ENCODE results near the gene LRMDA. TPM values are rescaled to one million over a fixed set of nuclear protein-coding genes. Genes with fewer than 3 reads are reported as not detected.

Gene LRMDA
- total RNA-seq, 1 experiment from 2014 or later: 4.8 TPM

DNA sequence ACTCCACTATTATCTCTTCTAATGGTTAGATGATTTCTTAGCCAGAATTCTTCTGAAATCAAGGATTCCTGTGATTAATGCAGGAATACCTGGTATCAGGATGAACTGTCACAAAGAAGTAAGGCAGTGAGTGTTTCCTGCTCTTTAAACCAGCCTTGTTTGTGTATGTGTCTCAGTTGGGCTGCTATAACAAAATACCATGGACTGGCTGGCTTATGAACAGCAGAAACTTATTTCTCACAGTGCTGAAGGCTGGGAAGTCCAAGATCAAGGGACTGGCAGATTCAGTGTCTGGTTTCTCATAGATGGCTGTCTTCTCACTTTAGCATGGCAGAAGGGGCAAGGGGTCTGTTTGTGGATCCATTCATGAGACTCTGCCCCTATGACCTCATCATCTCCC is 42.7 kb downstream of the LRMDA start:
- ChIA-PET CTCF (no interaction called here), RAD21 (ENCODE audit: low non-redundant PET in 1 of 2, low total read pairs in 2 of 2, uncharacterized antibody in 2 of 2, unreplicated experiment in 2 of 2) (no interaction called here), POLR2A (no interaction called here)
- Histone ChIP-seq H3K4me3 (replicated peaks in 1 of 2; ENCODE audit: low read depth in 1 of 2, low read length in 2 of 2) (no peak overlapping the region), H3K4me1 (ENCODE audit: control insufficient read depth in 1 of 2, insufficient read depth in 2 of 2, low read length in 2 of 2) (peaks cover 0 to 4% of the 10 kb centered on the region in 2 experiments; a peak in 1 of 4 replicates), H3K9ac (ENCODE audit: low read length) (no peak overlapping the region), H3K27ac (ENCODE audit: low read depth, low read length) (no peak overlapping the region), H3K9me2 (ENCODE audit: insufficient read depth) (no peaks in the 10 kb centered on the region), H4K20me1 (ENCODE audit: insufficient read depth) (no peaks in the 10 kb centered on the region), H3K4me2 (ENCODE audit: low read length) (no peak overlapping the region), H3K79me2 (ENCODE audit: insufficient read depth, low read length) (no peaks in the 10 kb centered on the region), H3K9me3 (ENCODE audit: control insufficient read depth in 1 of 2, insufficient read depth in 1 of 2, low read depth in 1 of 2, low read length in 2 of 2) (no peaks in the 10 kb centered on the region), H2AFZ (ENCODE audit: low read depth, low read length, poor library complexity, severe bottlenecking) (no peak overlapping the region), H3K27me3 (ENCODE audit: insufficient read depth, low read length) (no peaks in the 10 kb centered on the region), H3K36me3 (ENCODE audit: control insufficient read depth in 1 of 2, insufficient read depth in 2 of 2, low read length in 2 of 2) (no peaks in the 10 kb centered on the region)
- TF ChIP-seq CBX3 (IDR thresholded peaks at IDR 0.05; ENCODE audit: low read depth) (no peak), EZH2phosphoT487 (IDR thresholded peaks at IDR 0.05; ENCODE audit: borderline replicate concordance) (no peak), ZNF274 (IDR thresholded peaks at IDR 0.05; ENCODE audit: low read depth, low read length) (no peak), CEBPB (IDR thresholded peaks at IDR 0.05; ENCODE audit: low read depth) (no peak), RAD21 (IDR thresholded peaks at IDR 0.05; ENCODE audit: low read depth) (no peak), TCF7L2 (IDR thresholded peaks at IDR 0.05; ENCODE audit: borderline replicate concordance, extremely low read depth, insufficient read depth, insufficient read length) (no peak), EZH2 (IDR thresholded peaks at IDR 0.05) (no peak), SP1 (IDR thresholded peaks at IDR 0.05; ENCODE audit: low read depth) (no peak), ZFX (IDR thresholded peaks at IDR 0.05) (no peak), EGR1 (IDR thresholded peaks at IDR 0.05; ENCODE audit: low read depth) (no peak), ELF1 (IDR thresholded peaks at IDR 0.05; ENCODE audit: borderline replicate concordance, low read depth) (no peak), FOSL1 (IDR thresholded peaks at IDR 0.05; ENCODE audit: low read depth) (no peak)
- TF ChIP-seq, protein P1, sequence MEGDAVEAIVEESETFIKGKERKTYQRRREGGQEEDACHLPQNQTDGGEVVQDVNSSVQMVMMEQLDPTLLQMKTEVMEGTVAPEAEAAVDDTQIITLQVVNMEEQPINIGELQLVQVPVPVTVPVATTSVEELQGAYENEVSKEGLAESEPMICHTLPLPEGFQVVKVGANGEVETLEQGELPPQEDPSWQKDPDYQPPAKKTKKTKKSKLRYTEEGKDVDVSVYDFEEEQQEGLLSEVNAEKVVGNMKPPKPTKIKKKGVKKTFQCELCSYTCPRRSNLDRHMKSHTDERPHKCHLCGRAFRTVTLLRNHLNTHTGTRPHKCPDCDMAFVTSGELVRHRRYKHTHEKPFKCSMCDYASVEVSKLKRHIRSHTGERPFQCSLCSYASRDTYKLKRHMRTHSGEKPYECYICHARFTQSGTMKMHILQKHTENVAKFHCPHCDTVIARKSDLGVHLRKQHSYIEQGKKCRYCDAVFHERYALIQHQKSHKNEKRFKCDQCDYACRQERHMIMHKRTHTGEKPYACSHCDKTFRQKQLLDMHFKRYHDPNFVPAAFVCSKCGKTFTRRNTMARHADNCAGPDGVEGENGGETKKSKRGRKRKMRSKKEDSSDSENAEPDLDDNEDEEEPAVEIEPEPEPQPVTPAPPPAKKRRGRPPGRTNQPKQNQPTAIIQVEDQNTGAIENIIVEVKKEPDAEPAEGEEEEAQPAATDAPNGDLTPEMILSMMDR (IDR thresholded peaks at IDR 0.05 in 2 of 3, conservative IDR thresholded peaks at IDR 0.05 in 1 of 3; ENCODE audit: borderline replicate concordance in 1 of 3, insufficient read depth in 1 of 3, low read depth in 2 of 3, low read length in 2 of 3): no peak
- TF ChIP-seq, protein P2, sequence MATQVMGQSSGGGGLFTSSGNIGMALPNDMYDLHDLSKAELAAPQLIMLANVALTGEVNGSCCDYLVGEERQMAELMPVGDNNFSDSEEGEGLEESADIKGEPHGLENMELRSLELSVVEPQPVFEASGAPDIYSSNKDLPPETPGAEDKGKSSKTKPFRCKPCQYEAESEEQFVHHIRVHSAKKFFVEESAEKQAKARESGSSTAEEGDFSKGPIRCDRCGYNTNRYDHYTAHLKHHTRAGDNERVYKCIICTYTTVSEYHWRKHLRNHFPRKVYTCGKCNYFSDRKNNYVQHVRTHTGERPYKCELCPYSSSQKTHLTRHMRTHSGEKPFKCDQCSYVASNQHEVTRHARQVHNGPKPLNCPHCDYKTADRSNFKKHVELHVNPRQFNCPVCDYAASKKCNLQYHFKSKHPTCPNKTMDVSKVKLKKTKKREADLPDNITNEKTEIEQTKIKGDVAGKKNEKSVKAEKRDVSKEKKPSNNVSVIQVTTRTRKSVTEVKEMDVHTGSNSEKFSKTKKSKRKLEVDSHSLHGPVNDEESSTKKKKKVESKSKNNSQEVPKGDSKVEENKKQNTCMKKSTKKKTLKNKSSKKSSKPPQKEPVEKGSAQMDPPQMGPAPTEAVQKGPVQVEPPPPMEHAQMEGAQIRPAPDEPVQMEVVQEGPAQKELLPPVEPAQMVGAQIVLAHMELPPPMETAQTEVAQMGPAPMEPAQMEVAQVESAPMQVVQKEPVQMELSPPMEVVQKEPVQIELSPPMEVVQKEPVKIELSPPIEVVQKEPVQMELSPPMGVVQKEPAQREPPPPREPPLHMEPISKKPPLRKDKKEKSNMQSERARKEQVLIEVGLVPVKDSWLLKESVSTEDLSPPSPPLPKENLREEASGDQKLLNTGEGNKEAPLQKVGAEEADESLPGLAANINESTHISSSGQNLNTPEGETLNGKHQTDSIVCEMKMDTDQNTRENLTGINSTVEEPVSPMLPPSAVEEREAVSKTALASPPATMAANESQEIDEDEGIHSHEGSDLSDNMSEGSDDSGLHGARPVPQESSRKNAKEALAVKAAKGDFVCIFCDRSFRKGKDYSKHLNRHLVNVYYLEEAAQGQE (IDR thresholded peaks at IDR 0.05; ENCODE audit: low read depth): no peak
- TF ChIP-seq, protein P3, sequence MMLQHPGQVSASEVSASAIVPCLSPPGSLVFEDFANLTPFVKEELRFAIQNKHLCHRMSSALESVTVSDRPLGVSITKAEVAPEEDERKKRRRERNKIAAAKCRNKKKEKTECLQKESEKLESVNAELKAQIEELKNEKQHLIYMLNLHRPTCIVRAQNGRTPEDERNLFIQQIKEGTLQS (IDR thresholded peaks at IDR 0.05): no peak
- TF ChIP-seq, protein P4, sequence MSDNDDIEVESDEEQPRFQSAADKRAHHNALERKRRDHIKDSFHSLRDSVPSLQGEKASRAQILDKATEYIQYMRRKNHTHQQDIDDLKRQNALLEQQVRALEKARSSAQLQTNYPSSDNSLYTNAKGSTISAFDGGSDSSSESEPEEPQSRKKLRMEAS (IDR thresholded peaks at IDR 0.05): no peak
- DNase-seq (ENCODE audit: low read depth, low spot score): no peak
- no TSS peak for BruUV-seq (replicated peaks)
- no peak for ATAC-seq
- intact Hi-C loops (cut with micrococcal nuclease): no loop called here

Measured in HCT116 (cell line).